H9 (cell line): ENCODE results near the gene RALGPS2. TPM values are rescaled to one million over a fixed set of nuclear protein-coding genes. Genes with fewer than 3 reads are reported as not detected.

ENCODE experiments used
- DNase-seq: peaks from one replicate; pipeline ENCODE4 v3.0.0-alpha.2; 2017
- H2AFZ ChIP-seq: one replicate; pipeline ENCODE4 v1.6.1; 2013; ENCODE audit warnings: mild to moderate bottlenecking, low read length, control low read depth, moderate library complexity
- H2AK5ac ChIP-seq: 2 replicates; pipeline ENCODE4 v1.6.1; 2013; ENCODE audit warnings: low read length, control low read depth, mixed read lengths; ENCODE audit not compliant: insufficient read length
- H2BK120ac ChIP-seq: one replicate; pipeline ENCODE4 v1.6.1; 2013; ENCODE audit warnings: low read depth, mild to moderate bottlenecking, low read length, control low read depth, inconsistent platforms; ENCODE audit not compliant: poor library complexity, severe bottlenecking
- H2BK12ac ChIP-seq: 2 replicates; pipeline ENCODE4 v1.6.1; 2013; ENCODE audit warnings: low read length, control low read depth, mixed read lengths, low read depth; ENCODE audit not compliant: insufficient read length
- H2BK15ac ChIP-seq: 2 replicates; pipeline ENCODE4 v1.6.1; 2013; ENCODE audit warnings: low read depth, low read length, control low read depth
- H2BK20ac ChIP-seq: one replicate; pipeline ENCODE4 v1.6.1; 2013; ENCODE audit warnings: low read depth, mild to moderate bottlenecking, low read length, control low read depth, inconsistent platforms; ENCODE audit not compliant: poor library complexity, severe bottlenecking
- H2BK5ac ChIP-seq: 2 replicates; pipeline ENCODE4 v1.6.1; 2013; ENCODE audit warnings: low read length, control low read depth, mixed read lengths; ENCODE audit not compliant: insufficient read length
- H3K14ac ChIP-seq: 2 replicates; pipeline ENCODE4 v1.6.1; 2013; ENCODE audit warnings: low read length, control low read depth; ENCODE audit not compliant: insufficient read depth
- H3K18ac ChIP-seq: 2 replicates; pipeline ENCODE4 v1.6.1; 2013; ENCODE audit warnings: low read depth, mild to moderate bottlenecking, mixed read lengths, low read length, control low read depth; ENCODE audit not compliant: insufficient read length
- H3K23ac ChIP-seq: 2 replicates; pipeline ENCODE4 v1.6.1; 2013; ENCODE audit warnings: low read length, control low read depth, mixed read lengths, low read depth; ENCODE audit not compliant: insufficient read length
- H3K23me2 ChIP-seq: 2 replicates; pipeline ENCODE4 v1.6.1; 2013; ENCODE audit warnings: low read depth, mild to moderate bottlenecking, mixed read lengths, low read length, control low read depth; ENCODE audit not compliant: insufficient read length, poor library complexity, severe bottlenecking
- H3K27ac ChIP-seq: 2 replicates; pipeline ENCODE4 v1.5.1; 2013; ENCODE audit warnings: low read length, control low read depth, mixed read lengths, low read depth; ENCODE audit not compliant: insufficient read length
- H3K27me3 ChIP-seq: 2 replicates; pipeline ENCODE4 v1.6.1; 2013; ENCODE audit warnings: low read length, control low read depth, inconsistent platforms; ENCODE audit not compliant: insufficient read depth
- H3K4ac ChIP-seq: 2 replicates; pipeline ENCODE4 v1.6.1; 2013; ENCODE audit warnings: low read depth, mild to moderate bottlenecking, control low read depth, inconsistent platforms, low read length, moderate library complexity
- H3K4me1 ChIP-seq: 2 replicates; pipeline ENCODE4 v1.6.1; 2013; ENCODE audit warnings: low read length, control low read depth, inconsistent platforms; ENCODE audit not compliant: insufficient read depth
- H3K4me2 ChIP-seq: 2 replicates; pipeline ENCODE4 v1.6.1; 2013; ENCODE audit warnings: low read length, control low read depth, mixed read lengths; ENCODE audit not compliant: insufficient read length, insufficient read depth
- H3K56ac ChIP-seq: 2 replicates; pipeline ENCODE4 v1.6.1; 2013; ENCODE audit warnings: low read depth, mild to moderate bottlenecking, mixed read lengths, low read length, control low read depth; ENCODE audit not compliant: insufficient read length
- H3K79me1 ChIP-seq: 2 replicates; pipeline ENCODE4 v1.6.1; 2013; ENCODE audit warnings: low read depth, mild to moderate bottlenecking, moderate library complexity, low read length, control low read depth, inconsistent platforms; ENCODE audit not compliant: insufficient read depth, poor library complexity, severe bottlenecking
- H3K79me2 ChIP-seq: 2 replicates; pipeline ENCODE4 v1.6.1; 2013; ENCODE audit warnings: low read length, control low read depth, inconsistent platforms; ENCODE audit not compliant: insufficient read depth
- H3K9ac ChIP-seq: 2 replicates; pipeline ENCODE4 v1.6.1; 2013; ENCODE audit warnings: low read length, control low read depth, mixed read lengths; ENCODE audit not compliant: insufficient read length; ENCODE audit errors: extremely low read depth
- H3K9me3 ChIP-seq: one replicate; pipeline ENCODE4 v1.6.1; 2013; ENCODE audit warnings: low read depth, low read length, inconsistent platforms; ENCODE audit not compliant: control insufficient read depth
- H3T11ph ChIP-seq: one replicate; pipeline ENCODE4 v1.6.1; 2013; ENCODE audit warnings: mild to moderate bottlenecking, low read length, control low read depth, inconsistent platforms
- H4K20me1 ChIP-seq: one replicate; pipeline ENCODE4 v1.6.1; 2013; ENCODE audit not compliant: control insufficient read depth, insufficient read length, insufficient read depth
- H4K5ac ChIP-seq: 2 replicates; pipeline ENCODE4 v1.6.1; 2013; ENCODE audit warnings: low read depth, mild to moderate bottlenecking, mixed read lengths, low read length, control low read depth; ENCODE audit not compliant: insufficient read length
- H4K8ac ChIP-seq: replicated peaks from 2 replicates; pipeline ENCODE4 v1.6.1; 2013; ENCODE audit warnings: low read length, control low read depth, mixed read lengths, low read depth; ENCODE audit not compliant: insufficient read length
- H4K91ac ChIP-seq: 2 replicates; pipeline ENCODE4 v1.6.1; 2013; ENCODE audit warnings: low read depth, mild to moderate bottlenecking, moderate library complexity, mixed read lengths, low read length, control low read depth; ENCODE audit not compliant: insufficient read length
- H3K27ac Mint-ChIP-seq, 3 experiments: 2 replicates in 2 of 3; 3 replicates in 1 of 3; pipeline ENCODE4 v1.8.0; 2020 to 2021; ENCODE audit warnings: mixed read lengths in 3 of 3, mild to moderate bottlenecking in 1 of 3, moderate library complexity in 1 of 3
- H3K27me3 Mint-ChIP-seq: 2 replicates; pipeline ENCODE4 v1.8.0; 2021; ENCODE audit warnings: low read depth, mild to moderate bottlenecking, moderate library complexity, mixed read lengths
- H3K36me3 Mint-ChIP-seq, 3 experiments: 2 replicates in 2 of 3; 3 replicates in 1 of 3; pipeline ENCODE4 v1.8.0; 2020 to 2021; ENCODE audit warnings: low read depth in 3 of 3, mixed read lengths in 3 of 3; ENCODE audit not compliant: insufficient read depth in 1 of 3
- H3K4me1 Mint-ChIP-seq, 2 experiments: 2 replicates each; pipeline ENCODE4 v1.8.0; 2020; ENCODE audit warnings: mixed read lengths in 2 of 2
- H3K4me3 Mint-ChIP-seq, 2 experiments: 2 replicates in 1 of 2; 3 replicates in 1 of 2; pipeline ENCODE4 v1.8.0; 2020 to 2021; ENCODE audit warnings: mild to moderate bottlenecking in 2 of 2, mixed read lengths in 2 of 2, moderate library complexity in 1 of 2
- H3K9me3 Mint-ChIP-seq, 2 experiments: 2 replicates in 1 of 2; 3 replicates in 1 of 2; pipeline ENCODE4 v1.8.0; 2020; ENCODE audit warnings: mild to moderate bottlenecking in 2 of 2, mixed read lengths in 2 of 2, moderate library complexity in 1 of 2
- WGBS: extraction: QIAGEN DNeasy Blood & Tissue Kit; methylation state at CpG from one replicate; pipeline ENCODE4 v1.1.7; 2013; ENCODE audit warnings: missing lambda C conversion rate, low lambda C conversion rate, mixed read lengths; ENCODE audit not compliant: insufficient read length; ENCODE audit errors: extremely low coverage; 5-methylcytosine and 5-hydroxymethylcytosine counted together
- total RNA-seq: library from RNA; stranded (reverse); gene quantifications from 2 replicates; pipeline ENCODE4 v1.2.1, GENCODE V29; 2021
- TF ChIP-seq, protein P1 (sequence below): fragments of 200-600 bp; sonication (generic); conservative IDR thresholded peaks from 3 replicates; pipeline ENCODE4 v1.8.0; 2021; ENCODE audit warnings: antibody characterized with exemption, mild to moderate bottlenecking

Gene RALGPS2
- total RNA-seq, 1 experiment from 2014 or later, result 32.6 TPM

GRCh38 chr1:178738780-178739179 lies 13.7 kb downstream of the RALGPS2 start:
- no CpG with 5 or more reads among the region's 1 CpG for WGBS
- peaks cover 17 to 54% (median 46%) of the 10 kb centered on the region in 3 experiments; a peak in 6 of 7 replicates for H3K36me3 Mint-ChIP-seq
- Histone ChIP-seq H2BK5ac (no peak overlapping the region), H3K27ac (no peak overlapping the region), H2BK20ac (no peak overlapping the region), H3K79me2 (no peaks in the 10 kb centered on the region), H3K9ac (no peak overlapping the region), H3K18ac (no peak overlapping the region), H2BK15ac (no peak overlapping the region), H3K79me1 (no peaks in the 10 kb centered on the region), H3K4me1 (no peaks in the 10 kb centered on the region), H4K5ac (no peak overlapping the region), H3K23ac (no peak overlapping the region), H3K4ac (no peak overlapping the region), H2BK120ac (no peak overlapping the region), H2AK5ac (no peak overlapping the region), H4K91ac (no peak overlapping the region), H3T11ph (no peak overlapping the region), H2BK12ac (no peak overlapping the region), H4K20me1 (no peaks in the 10 kb centered on the region), H3K56ac (no peak overlapping the region), H4K8ac (no peak overlapping the region), H3K23me2 (no peaks in the 10 kb centered on the region), H3K27me3 (no peaks in the 10 kb centered on the region), H3K14ac (no peak overlapping the region), H3K4me2 (no peak overlapping the region), H2AFZ (no peak overlapping the region), H3K9me3 (no peaks in the 10 kb centered on the region)
- DNase-seq, result no peak
- H3K4me3 Mint-ChIP-seq, result no peak overlapping the region
- TF ChIP-seq, protein P1, sequence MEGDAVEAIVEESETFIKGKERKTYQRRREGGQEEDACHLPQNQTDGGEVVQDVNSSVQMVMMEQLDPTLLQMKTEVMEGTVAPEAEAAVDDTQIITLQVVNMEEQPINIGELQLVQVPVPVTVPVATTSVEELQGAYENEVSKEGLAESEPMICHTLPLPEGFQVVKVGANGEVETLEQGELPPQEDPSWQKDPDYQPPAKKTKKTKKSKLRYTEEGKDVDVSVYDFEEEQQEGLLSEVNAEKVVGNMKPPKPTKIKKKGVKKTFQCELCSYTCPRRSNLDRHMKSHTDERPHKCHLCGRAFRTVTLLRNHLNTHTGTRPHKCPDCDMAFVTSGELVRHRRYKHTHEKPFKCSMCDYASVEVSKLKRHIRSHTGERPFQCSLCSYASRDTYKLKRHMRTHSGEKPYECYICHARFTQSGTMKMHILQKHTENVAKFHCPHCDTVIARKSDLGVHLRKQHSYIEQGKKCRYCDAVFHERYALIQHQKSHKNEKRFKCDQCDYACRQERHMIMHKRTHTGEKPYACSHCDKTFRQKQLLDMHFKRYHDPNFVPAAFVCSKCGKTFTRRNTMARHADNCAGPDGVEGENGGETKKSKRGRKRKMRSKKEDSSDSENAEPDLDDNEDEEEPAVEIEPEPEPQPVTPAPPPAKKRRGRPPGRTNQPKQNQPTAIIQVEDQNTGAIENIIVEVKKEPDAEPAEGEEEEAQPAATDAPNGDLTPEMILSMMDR, result no peak
- no peak overlapping the region; a peak in 1 of 7 replicates for H3K27ac Mint-ChIP-seq
- H3K27me3 Mint-ChIP-seq, result no peaks in the 10 kb centered on the region
- no peaks in the 10 kb centered on the region for H3K4me1 Mint-ChIP-seq
- no peaks in the 10 kb centered on the region for H3K9me3 Mint-ChIP-seq
